Liver (tissue), 3 donors: ENCODE measurements around the gene RBM5.

ENCODE experiments used
- NR2F2 ChIP-seq: IDR thresholded peaks from 2 replicates; pipeline ENCODE4 v1.6.1; 2016; ENCODE audit warnings: antibody characterized with exemption
- TF ChIP-seq, protein P1 (sequence below): fragments of 150-350 bp; IDR thresholded peaks from 2 replicates; pipeline ENCODE4 v1.5.1; 2017; ENCODE audit warnings: improper control_type of control experiment, low read depth, low read length; ENCODE audit not compliant: missing input control
- TF ChIP-seq, protein P2 (sequence below): IDR thresholded peaks from 2 replicates; pipeline ENCODE4 v1.6.1; 2016; ENCODE audit warnings: antibody characterized with exemption, mild to moderate bottlenecking
- donor health status: healthy.
- donor health status: healthy.

DNA sequence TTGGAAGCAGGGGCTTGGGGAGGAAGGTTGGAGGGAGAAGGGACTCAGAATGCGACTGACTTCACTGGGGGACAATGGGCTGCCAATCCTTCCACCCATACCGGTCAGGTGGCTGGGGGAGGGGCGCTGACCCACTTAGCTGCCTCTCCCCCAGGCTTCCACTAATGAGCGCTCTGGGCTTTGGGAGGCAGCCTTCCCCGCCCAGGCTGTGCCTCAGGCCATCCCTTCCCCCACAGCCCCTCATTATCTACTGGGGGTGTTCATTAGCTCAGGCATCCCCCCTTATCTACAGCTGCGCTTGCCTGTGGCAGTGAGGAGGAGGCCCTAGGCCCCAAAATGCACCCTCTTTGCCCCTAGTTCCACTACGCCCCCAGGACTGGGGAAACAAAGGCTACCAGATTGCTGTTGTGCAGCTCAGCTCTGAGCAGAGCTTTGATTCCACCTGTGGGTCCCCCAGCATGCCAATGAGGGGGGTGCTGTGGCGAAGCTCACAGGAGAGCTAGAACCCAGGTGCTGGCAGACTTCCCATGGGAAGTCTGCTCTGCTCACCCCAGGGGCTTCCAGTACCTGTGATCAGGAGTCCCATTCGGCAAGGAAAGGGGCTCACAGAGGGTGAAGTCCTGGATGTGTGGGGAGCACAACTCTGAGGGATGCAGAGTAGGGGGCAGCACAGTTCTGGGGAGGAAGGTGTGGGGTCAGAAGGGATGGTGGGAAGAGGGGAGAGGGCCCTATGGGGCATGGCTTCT is 37.0 kb downstream of the RBM5 start:
- TF ChIP-seq, protein P1, sequence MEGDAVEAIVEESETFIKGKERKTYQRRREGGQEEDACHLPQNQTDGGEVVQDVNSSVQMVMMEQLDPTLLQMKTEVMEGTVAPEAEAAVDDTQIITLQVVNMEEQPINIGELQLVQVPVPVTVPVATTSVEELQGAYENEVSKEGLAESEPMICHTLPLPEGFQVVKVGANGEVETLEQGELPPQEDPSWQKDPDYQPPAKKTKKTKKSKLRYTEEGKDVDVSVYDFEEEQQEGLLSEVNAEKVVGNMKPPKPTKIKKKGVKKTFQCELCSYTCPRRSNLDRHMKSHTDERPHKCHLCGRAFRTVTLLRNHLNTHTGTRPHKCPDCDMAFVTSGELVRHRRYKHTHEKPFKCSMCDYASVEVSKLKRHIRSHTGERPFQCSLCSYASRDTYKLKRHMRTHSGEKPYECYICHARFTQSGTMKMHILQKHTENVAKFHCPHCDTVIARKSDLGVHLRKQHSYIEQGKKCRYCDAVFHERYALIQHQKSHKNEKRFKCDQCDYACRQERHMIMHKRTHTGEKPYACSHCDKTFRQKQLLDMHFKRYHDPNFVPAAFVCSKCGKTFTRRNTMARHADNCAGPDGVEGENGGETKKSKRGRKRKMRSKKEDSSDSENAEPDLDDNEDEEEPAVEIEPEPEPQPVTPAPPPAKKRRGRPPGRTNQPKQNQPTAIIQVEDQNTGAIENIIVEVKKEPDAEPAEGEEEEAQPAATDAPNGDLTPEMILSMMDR = no peak
- TF ChIP-seq, protein P2, sequence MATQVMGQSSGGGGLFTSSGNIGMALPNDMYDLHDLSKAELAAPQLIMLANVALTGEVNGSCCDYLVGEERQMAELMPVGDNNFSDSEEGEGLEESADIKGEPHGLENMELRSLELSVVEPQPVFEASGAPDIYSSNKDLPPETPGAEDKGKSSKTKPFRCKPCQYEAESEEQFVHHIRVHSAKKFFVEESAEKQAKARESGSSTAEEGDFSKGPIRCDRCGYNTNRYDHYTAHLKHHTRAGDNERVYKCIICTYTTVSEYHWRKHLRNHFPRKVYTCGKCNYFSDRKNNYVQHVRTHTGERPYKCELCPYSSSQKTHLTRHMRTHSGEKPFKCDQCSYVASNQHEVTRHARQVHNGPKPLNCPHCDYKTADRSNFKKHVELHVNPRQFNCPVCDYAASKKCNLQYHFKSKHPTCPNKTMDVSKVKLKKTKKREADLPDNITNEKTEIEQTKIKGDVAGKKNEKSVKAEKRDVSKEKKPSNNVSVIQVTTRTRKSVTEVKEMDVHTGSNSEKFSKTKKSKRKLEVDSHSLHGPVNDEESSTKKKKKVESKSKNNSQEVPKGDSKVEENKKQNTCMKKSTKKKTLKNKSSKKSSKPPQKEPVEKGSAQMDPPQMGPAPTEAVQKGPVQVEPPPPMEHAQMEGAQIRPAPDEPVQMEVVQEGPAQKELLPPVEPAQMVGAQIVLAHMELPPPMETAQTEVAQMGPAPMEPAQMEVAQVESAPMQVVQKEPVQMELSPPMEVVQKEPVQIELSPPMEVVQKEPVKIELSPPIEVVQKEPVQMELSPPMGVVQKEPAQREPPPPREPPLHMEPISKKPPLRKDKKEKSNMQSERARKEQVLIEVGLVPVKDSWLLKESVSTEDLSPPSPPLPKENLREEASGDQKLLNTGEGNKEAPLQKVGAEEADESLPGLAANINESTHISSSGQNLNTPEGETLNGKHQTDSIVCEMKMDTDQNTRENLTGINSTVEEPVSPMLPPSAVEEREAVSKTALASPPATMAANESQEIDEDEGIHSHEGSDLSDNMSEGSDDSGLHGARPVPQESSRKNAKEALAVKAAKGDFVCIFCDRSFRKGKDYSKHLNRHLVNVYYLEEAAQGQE = no peak
- no peak for TF ChIP-seq NR2F2
